CD4-positive, alpha-beta T cell treated with Interleukin-4 for 1 hour (primary cell): ENCODE data around the gene GJB5.
A peak's percentile ranks its signal among the peaks of the same experiment; 100 is the strongest.
"Not testable (repeated sequence)": the region's sequence is repeated elsewhere in the genome, so short reads cannot be mapped to it uniquely, and the experiment has no call there.

Experiments used
- DNase-seq, 2 donors: peaks; one replicate each; pipeline ENCODE4 v3.0.0-alpha.2; 2020 to 2022

GJB5 gene

GRCh38 chr1:34754964-34755637 is at the start of gene GJB5:
TSS of gene GJB5 (plus strand) at chr1:34755047. CDS start at chr1:34757331, 2,284 bp downstream.
- no peak for DNase-seq

DNA sequence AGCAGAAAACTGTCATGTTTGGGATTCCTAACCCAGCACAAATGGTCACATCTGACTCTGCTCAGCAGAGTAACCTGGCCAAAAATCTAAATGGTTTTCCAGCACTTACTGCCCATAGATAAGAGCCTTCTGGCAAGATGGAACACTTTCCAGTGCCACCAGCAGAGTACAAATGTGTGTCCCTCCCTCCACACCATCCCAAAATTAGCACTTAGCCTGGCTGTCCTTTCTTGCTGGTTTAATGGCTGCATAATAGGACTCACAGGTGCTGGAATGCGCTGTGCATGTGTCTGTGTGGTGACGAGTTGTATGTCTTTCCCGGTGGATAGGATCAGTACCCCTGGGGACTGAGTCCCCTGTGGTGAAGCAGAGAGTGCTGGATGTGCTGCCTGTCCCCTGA is 49.8 kb upstream of the GJB5 start:
- DNase-seq, result no peak

DNA sequence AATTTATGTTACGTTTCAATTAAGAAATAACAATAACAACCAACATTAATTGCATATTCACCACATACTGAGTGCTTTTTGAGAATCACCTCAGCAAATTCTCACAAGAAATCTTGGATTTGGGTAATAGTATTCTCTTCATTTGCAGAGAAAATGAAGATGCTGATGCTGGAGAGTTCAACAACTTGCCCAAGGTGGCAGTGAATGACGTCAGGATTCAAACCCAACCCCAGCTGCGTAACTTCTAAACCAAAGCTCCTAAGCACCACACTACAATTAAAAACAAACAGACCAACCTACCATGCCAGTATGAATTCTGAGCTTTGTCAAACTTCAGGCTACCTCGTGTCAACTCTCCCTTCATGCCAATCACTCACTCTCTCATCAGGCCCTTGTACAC is 46.7 kb upstream of the GJB5 start:
- DNase-seq, result no peak

- DNase-seq, result no peak
These were observed 45.3 kb upstream of the GJB5 start for GRCh38 chr1:34709547-34709946.

- no peak for DNase-seq
These were observed 44.0 kb upstream of the GJB5 start for GRCh38 chr1:34710812-34711211.

DNA sequence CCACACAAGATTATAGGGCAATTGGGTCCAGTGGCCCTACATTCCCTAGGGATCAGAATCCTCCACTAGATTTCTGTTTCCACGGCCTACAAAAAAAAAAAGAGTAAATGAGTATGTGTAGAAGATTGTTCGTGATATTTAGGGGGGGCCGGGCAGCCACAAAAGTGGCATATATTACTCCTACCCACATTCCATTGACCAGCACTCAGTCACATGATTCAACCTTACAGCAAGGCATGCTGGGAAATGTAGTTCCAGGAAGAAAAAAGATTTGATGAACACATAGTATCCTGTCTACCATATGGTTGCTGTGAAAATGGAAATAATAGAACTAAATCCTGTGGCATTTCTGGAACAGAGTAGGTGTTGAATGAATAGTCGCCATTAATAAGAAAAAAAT is 43.4 kb upstream of the GJB5 start:
- no peak for DNase-seq

DNA sequence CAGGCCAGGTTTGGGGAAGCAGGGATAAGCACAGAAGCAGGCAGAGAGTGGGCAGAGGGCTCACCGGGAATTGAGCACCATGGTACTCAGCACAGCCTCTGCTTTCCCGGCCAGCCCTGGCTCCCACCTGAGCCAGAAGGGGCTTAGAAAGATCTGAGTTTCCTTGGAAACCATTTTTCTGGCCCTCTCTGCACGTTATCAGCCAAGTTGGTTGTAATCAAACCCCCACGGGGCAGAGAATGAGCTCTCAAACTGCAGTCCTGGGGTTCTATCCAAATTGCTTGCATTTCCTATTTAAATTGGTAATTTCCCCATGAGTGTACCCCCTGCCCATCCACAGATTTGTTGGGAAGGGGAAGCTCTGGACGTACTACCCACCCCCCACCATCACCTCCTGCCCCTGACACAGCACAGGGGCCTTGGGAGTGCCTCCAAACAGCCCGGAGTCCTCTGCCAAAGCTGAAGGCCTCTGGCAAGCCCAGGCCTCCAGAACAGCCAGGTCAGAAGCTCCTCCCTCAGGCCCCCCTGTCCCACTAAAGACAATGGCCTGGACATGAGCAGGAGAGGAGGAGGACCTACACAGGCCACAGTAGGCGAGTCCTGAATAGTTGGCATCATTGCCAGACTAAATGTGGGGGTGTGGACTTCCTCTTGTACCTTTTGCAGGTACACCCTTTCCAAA is 42.7 kb upstream of the GJB5 start:
- DNase-seq, result no peak

- DNase-seq, result no peak
These were observed 41.4 kb upstream of the GJB5 start for GRCh38 chr1:34713443-34713842.

DNA sequence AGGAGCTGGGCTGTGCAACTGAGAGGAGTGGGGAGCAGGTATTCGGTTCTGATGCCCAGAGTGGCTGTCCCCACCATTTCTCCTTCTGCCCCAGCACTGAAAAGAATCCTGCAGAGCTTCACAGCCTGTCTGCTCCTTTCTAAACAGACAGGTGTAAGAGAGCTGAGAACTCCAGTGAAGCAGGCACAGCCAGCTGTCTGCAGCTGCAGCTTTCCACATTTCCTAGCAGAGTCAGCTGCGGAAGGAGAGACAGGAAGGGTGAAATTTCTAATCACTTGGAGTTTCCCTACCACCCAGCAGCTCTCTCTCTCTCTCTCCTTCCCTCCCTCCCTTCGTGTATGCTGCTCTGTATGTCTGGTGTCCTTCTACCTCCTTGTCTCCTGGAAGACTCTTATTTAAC is 40.5 kb upstream of the GJB5 start:
- DNase-seq, result no peak

DNA sequence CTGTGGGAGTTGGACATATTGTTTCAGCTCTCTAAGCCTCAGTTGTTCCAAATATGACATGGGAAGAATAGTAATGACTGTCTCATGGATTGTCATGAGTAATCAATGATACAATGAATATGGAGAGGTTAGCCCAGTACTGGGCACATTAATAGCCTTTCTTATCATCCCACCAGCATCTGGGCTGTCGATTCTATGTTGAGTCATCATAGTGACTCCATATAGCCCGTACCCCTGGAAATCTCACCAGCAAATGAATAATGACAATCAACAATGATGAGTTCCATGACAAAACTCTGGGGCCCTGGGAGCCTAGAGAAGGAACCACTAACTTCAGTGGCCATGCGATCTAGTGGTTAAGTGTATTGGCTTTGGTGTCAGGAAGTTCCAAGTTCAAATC is 39.7 kb upstream of the GJB5 start:
- DNase-seq, result no peak

GRCh38 chr1:34721241-34721640 is 33.6 kb upstream of the GJB5 start:
- DNase-seq, result no peak

- DNase-seq, result no peak
These were observed 33.0 kb upstream of the GJB5 start for GRCh38 chr1:34721646-34722355.

DNA sequence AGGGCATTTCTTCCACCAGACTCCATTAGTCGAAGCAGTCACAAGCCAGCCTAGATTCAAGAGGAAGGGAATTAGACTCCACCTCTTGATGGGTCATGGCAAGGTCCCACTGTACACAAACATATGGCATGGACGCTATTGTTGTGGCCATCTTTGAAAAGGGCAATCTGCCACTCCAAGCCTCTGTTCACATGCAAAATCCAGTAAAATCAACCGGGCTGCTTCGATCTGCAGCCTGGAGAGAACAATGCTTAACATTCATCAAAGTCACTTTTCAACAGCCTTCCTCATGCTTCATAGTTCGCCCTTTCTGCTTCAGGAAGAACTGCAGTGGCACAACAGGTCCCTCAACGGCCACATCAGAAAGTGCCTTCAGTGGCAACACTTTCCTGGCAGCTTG is 28.0 kb upstream of the GJB5 start:
- DNase-seq, result no peak

GRCh38 chr1:34730485-34730884 is 24.4 kb upstream of the GJB5 start:
- no peak for DNase-seq

DNA sequence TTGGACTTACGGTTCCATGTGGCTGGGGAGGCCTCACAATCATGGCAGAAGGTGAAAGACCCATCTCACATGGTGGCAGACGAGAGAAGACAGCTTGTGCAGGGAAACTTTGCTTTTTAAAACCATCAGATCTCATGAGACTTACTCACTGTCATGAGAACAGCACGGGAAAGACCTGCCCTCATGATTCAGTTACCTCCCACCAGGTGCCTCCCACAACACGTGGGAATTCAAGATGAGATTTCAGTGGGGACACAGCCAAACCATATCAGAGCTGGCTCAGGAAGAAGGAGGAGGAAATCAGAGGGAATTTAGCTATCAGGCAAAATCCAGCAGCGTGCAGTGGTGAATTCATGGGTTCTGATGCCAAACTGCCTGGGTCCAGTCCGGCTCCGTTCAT is 22.0 kb upstream of the GJB5 start:
- DNase-seq, result not testable (repeated sequence)

DNA sequence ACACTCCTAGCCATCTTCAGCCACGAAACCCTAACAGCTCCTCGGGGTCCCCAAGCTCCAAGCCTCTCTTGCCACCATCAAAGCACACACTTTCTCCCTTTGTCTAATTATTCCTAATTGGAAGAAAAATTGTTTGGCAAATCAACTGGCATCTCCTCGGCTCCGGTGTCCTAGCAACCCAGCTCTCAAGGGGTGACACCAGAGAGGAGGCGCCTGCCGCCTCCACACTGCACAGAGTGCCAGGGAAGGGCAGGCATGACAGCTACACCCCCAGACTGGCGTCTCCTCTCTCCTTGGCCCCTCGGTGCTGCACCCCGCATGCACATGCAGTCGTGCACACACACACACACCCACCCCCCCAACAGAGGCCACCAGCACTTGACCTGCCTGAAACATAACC is 18.2 kb upstream of the GJB5 start:
- no peak for DNase-seq

- DNase-seq, result not testable (repeated sequence)
These were observed 17.6 kb upstream of the GJB5 start for GRCh38 chr1:34737236-34737635.

DNA sequence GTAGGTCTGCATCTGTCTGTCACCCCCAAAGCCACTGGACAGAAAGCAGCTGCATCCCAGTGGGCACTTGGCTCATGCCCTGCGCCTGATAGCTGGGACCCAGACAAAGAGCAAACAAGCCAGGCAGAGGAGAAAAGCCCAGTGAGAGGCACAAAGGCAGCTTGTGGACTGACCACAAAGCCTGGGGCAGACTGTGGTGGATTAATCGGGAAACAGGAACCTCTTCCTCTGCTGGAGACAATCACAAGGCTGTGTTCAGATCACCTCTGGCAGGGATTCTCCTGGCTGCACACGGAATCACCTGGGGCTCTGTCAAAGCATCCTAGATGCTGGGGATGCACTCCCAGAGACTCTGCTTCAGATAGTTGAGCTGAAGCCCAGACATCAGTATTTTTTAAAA is 15.2 kb upstream of the GJB5 start:
- DNase-seq, result no peak

DNA sequence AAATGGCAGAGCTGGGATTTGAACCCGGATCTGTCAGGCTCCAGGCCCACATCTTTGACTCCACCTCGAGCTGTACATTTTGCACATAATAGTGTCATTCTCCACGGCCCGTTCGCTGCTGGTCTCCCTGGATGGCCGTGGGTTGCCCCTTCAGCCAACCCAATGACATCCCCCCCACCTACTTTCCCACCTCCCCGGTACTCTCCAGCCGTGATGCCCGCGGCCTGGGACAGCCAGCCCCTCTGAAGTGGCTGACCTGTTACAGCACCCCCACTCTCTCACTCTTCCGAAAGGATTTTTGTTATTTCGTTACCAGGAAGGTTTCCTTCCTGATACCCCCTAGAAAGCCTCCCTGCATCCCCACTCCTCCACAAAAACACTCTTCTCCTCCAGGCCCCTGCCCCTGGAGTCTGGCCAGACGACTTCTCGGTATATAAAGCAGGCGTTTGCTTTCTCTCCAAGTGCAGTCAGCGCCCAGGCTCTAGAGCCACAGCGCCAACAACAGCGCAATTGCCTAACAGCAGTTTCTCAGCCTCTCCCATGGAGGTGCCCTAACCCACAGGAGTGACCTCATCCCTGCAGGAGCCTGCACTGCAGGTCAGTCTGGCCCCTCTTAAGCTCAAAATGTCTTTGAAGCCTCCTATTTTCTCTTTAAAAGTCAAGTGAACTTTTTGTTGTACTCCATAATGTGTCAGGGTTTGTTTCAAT is 14.5 kb upstream of the GJB5 start:
- DNase-seq, result no peak

GRCh38 chr1:34742667-34743270 is 12.1 kb upstream of the GJB5 start:
- peak; percentile 49 to 56 for DNase-seq

DNA sequence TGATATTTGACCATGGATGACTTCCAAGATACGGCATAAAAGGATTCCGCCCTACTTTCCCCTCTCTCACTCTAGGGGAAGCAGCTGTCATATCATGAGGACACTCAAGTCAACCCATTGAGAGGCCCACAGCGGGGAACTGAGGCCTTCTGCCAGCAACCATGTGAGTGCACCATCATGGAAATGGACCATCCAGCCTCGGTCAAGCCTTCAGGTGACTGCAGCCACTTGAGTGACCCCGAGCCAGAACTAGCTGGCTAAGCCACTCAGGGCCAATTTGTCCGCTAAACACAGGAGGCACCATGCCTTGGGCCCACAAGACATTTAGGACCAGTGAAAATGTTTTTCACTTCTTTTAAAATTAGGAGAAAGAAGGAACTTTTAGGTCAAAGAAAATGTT is 11.1 kb upstream of the GJB5 start:
- no peak for DNase-seq

DNA sequence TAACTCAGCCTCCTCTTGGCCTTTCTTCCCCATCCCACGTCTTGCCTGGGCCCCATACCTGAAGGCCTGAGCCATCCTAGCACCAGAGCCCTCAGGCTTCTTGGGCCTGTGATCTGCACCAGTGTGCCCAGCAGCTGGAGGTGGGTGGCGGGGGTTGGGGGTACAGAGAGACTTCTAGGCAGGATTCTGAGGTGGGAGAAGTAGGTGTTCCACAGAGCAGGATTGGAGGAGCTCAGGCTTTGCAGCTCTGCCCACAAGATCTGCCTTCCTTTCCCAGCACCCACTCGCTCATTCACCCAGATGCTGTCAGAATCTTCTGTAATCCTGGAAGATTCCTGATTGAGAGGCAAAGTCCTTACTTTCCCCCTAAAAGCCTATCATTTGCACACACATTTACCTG is 10.0 kb upstream of the GJB5 start:
- DNase-seq, result no peak

GRCh38 chr1:34745666-34746065 is 9.2 kb upstream of the GJB5 start:
- no peak for DNase-seq
